NCI-H128 (cell line): Measurements from ENCODE around the gene PAK1.

Source experiments
- DNase-seq: peaks from one replicate; lab custom pipeline; 2025; ENCODE audit not compliant: unreplicated experiment; lab: John Stamatoyannopoulos, UW

The PAK1 gene

DNA sequence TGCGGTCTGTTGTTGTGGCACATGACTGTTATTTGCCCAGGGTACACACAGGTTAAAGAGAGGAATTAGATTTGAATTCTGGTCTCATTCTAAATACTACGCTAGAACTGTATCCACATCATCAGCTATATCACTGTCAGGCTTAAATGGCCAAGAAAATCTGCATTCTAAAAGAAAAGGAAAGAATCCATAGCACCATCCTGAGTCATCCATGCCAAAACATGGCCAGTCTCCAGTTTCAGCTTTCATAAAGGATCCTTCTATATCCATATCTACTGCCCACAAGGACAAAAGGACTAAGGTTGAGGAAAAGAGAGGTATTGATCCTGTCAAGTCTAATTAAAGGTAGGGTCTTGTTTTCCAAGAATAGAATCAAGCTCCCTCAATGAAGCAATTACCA lies 98.8 kb downstream of the PAK1 start:
- no peak for DNase-seq

DNA sequence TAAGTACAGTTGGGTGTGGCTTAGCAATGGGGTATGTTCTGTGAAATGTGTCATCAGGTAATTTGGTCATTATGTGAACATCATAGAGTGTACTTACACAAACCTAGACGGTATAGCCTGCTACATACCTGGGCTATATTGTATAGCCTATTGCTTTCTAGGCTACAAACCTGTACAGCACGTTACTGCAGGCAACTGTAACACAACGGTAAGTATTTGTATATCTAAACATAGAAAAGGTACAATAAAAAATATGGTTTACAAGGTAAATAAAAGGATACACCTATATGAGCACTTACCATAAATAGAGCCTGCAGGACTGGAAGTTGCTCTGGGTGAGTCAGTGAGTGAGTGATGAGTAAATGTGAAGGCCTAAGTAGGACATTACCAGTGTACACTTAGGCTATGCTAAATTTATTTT lies 99.3 kb downstream of the PAK1 start:
- no peak for DNase-seq

DNA sequence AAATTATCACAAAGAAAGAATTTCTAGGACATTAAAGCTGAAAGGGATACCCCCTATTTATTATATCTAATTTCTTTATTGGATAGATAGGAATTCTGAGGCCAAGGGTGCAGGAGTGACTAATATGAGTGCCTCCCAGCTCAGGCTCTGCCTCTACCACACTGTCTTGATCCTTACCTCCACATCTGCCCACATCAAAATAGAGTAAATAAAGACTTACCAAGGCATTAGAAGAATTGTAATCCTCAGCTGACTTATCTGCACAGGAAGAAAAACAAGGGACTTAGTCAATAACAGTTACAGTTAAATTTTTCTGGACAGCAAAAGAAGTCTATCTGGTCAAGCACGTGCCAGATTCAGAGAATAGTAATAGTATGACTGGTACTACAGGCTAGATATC lies 99.8 kb downstream of the PAK1 start:
- DNase-seq, result no peak

DNA sequence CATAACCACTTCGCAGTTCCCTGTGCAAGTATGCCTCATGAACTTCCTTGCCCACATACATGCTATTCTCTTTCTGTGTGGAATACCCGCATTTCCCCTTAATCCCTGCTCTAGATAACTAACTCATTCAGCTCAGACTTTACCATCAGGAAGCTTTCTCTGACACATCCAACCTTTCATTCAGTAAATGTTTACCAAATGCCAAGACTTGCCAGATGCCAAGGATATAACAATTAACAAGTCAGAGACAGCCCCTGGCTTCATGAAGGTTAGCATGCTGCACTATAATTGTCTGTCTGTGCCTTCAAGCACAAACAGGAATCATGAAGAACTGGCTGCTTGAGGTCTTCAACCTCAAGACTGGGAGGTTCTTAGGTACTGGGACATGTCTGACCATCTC lies 101.2 kb downstream of the PAK1 start:
- no peak for DNase-seq

DNA sequence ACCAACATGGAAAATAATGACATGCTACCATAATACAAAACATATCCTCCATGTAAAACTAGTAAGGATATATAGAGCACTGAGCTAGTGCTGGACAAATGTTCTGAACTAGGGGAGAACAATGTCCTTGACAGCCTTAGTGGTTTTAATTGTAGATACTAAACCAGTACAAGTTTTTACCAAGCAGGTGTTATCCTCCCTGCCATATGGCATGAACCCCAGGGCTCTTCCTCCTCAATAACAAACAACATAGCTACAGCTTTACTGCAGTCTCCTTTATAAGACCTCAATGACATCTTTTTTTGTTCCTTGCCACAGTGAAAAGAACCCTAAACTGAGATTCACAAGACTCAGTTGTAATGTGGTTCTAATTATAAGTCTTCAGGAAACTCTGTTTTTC lies 102.2 kb downstream of the PAK1 start:
- no peak for DNase-seq

DNA sequence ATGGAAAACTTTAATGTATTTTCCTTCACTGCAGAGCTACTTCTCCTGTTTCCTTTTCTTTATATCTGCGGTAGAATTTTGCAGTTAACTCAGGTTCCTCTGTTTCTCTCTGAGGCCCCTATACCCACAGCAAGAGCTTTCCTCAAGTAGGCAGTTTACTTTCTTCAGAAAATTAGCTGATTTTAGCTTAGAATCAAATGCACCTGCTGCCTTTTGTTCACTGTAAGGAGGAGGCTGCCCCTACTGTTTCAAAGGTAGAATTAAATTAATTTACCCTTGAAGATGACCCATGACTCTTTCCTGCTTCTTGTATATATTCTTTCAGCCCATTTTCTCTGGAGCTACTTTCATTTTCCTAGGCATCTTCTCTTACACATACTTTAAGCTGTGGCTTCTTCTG lies 103.7 kb downstream of the PAK1 start:
- DNase-seq, result no peak

DNA sequence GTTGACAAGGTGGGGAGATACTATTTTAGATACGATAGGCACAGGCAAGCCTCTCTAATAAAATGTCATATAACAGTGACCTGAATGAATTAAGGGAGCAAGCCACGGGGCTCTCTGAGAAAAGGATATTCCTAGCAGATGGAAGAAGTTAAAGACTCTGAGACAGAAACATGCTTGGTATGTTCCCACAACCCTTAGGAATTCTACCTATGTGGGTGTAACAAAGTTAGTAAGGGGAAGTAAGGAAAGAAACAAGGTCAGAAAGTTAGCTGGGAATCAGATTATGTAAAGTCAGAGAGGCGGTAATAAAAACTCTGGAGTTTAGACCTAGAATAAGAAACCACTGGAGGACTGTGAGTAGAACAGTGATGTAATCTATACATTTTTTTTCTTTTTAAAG lies 112.7 kb downstream of the PAK1 start:
- no peak for DNase-seq

DNA sequence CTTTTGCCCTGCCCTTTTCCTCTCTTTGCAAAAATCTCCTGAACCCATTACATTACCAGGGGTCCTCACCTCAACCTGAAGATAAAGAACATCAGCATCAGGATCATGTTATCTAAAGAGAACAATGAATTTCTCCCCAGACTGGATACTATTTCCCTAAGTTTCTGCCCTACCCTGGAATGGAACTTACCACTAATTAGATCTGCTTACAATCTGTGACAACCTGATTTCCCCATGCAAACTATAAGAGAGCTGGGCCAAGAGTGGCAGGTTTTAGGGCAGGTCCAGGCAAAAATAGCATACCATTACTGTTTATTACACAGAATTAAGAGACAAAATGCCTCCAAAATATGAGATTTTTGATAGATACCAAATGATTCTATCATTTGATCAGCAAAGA lies 114.4 kb downstream of the PAK1 start:
- DNase-seq, result no peak

DNA sequence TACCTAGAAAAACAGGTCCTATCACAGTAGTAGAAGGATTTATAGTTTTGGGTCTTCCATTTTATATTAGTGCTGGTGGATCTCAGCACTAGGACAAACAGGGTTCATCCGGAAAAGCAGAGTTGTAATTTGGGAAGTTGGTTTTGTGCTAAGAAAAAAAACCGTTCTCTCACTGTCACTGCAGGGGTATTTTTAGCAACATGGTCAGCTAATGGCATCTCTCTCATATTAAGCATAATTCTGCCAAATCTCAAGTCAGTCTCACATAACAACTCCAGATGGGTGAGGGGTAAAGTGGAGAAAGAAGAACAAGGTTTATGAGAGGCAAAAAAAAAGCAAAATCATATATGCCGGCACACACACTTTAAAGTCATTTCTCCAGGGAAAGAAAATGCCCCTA lies 120.8 kb downstream of the PAK1 start:
- DNase-seq, result no peak

DNA sequence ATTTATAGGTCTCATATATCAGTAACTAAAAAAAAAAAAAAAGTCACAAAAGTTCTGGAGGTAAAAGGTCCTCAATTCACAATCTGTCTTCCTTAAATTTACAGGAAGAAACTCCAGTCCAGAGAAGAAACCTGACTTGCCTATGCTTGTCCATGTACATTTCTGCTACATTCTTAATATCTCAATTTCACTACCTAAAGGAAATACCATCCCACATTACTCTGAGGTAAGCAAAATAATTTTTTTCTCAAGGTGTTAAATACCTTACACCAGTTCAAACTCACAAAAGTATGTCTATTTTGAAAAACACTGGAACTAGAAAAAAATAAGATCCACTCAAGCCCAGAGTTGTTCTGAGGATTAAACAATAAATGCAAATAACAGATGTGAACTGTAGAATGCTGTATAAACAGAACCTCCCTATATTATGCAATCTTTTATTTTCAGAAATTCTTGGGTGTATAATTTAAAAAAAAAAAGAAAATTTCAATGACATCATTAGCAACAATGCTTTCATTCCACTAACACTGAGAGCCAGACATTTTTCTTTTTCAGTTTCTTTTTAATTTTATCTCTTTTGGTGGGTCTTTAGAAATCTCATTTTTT lies 122.5 kb downstream of the PAK1 start:
- no peak for DNase-seq

DNA sequence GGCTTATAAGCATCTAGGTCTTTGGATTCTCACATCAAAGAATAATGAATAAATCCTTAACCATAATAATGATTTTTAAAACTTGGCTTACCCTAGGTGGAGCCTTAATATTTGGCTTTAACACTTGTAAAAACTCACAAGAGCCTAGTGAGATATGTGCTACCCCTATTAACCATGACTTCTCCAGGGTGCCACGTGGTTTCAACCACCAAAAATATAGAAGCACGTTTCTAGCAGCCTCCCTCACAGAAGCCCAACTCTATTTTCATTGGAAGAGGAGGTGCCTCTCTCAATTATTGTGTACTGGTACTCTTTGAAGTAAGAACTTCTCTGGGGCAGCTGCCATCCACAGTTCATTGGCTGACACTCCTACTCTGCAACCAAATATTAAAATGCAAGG lies 125.9 kb downstream of the PAK1 start:
- DNase-seq, result no peak

DNA sequence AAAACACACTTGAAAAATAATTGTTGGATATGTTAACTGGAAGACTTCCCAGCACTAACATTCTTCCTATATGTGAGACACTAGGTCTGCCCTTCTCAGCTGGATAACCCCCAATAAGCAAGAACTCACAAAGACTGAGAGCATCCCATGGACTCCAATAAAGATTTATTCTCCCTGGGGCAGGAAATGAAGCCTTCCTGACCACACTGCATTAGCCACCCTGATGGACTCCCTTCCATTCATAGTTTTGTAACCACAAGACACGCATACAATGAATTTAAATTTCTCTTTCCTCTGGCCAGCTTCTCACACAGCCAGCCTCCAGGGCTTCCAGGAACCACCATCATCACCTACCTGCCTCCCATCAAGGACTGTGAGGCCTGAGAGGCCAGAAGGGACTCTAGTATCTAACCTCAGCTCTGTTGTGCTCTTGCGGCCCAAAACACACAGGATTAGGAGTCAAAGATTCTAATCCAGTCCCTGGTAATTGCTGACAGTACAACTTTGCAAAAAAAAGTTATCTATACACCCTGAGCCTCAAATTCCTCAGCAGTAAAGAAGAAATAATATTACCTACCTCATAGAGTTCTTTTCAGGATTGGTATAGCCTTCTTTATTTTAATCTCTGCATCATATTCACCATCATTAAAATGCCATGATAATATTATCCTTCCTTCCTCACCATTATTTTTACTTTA lies 126.8 kb downstream of the PAK1 start:
- DNase-seq, result no peak

DNA sequence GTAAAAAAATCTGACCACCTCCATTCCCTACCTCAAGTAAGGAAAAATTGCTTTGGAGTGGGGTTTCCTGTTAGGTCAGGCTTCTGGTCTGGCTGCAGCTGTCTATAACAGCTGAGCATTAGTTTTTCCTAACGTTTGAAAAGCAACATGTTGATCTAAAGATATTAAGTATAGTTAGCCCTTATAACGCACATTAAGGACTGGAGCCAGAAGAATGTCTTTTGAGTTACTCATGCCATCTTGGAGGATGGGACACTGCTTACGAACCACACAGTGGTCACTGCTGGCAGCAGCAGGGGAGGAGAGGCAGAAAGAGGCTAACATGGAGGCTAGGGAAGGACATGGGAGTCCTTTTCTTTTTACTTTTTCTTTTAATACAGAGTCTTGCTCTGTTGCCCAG lies 128.3 kb downstream of the PAK1 start:
- no peak for DNase-seq

DNA sequence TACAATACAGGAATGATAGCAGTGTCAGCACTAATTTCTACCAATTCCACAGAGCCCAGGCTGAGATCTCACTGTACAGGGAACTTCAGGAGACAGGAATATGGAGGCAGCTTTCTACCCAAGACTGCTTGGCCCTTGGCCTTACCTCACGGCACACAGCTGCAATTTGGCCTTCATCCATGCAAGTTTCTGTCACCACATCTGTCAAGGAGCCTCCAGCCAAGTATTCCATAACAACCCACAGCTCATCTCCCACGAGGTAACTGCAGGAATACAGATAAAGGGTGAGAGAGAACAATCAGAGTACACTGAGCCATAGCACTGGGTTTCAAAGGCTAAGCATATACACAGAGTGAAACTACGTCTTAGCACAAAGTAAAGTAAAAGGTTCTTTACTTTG lies 133.4 kb downstream of the PAK1 start:
- no peak for DNase-seq

DNA sequence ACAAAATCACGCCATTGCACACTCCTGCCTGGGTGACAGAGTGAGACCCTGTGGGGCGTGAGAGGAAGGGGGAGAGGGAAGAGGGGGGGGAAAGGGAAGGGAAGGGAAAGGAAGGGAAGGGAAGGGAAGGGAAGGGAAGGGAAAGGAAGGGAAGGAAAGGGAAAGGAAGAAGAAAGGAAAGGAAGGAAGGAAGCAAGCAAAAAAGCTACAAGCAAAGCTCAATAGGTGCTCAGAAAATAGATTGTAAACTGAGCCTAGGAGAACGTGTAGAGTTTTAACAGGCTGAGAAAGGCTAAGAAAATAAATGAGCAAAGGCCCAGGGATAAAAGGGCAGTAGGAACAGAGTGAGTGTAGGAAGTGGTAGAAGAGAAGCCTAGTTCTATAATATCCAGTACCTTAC lies 141.6 kb downstream of the PAK1 start:
- no peak for DNase-seq

DNA sequence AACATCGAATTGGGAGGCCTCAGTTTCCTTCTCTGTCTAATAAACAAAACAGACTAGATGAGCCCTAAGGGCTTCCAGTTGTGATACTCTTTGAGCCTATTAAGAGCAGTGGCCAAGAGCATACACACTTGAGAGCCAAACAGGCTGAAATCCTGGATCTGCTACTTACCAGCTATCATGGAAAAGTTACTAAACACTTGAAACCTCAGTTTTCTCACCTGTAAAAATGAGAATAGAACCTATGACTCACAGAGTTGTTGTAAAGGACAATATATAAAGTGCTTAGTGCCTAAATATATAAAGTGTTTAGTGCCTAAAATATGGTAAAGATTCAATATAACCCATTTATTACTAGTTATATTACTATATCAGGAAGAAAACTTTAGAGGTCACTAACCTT lies 148.7 kb downstream of the PAK1 start:
- DNase-seq, result no peak

DNA sequence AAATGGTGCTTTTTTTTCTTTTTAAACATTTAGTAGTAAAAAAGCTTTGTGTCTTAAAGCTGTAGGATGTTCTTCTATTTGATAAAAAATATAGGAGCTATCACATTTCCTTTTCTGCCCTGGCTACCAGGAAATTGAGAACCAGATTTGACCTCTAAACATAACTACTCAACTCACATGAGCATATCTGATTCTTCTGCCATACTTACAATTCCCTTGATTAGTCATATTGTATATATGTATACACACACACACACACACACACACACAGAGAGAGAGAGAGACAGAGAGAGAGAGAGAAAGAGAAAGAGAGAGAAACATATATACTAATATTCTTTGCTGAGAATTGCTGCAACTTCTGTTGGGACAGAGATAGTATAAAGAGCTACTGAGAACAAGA lies 149.4 kb downstream of the PAK1 start:
- no peak for DNase-seq

DNA sequence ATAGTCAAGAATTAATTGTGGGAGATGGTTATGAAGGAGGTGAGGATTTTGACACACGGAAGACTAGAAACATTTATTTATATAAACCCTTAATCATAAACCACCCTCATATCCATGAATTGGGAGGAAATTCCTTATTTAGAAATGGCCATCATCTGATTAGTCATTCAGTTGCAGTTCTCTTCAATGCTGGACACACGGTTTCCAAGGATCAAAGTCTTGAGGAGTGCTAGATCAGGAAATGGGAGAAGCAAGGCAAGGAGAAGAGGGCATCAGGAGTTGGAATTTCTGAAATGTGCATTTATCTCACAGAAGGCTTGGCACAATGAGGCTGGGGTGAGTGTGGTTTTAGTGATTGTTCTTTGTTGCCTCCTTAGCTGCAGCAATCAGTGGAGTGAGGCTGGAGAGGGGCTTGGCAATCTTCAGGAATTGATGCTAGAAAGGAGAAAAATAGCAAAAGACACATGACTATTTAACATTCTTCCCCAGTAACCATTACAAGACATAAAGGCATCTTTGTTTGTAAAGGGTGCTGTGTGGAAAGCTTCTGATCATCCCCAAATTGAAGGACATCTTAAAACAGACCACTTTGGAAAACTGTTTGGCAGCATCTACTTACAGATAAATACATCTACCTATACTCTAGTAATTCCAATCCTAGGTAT lies 150.8 kb downstream of the PAK1 start:
- DNase-seq, result no peak

DNA sequence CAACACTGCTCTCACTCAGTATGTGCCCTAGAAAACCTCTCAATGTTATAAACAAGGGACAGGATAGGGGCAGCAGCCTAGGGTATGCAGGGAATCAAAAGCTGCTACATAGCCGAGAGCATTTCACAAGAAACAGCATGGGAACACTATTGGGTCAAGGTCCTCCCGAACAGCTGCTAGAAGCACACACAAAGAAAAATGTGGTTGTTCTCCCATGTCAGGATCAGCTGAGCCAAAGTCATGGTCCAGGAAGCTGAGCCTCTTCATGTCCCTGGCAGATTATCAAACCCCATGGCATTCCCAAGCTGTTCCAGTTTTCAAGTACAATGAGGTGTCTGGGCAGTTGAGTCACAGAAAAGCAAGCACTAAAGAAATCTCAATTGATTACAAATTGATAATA lies 151.4 kb downstream of the PAK1 start:
- DNase-seq, result no peak

DNA sequence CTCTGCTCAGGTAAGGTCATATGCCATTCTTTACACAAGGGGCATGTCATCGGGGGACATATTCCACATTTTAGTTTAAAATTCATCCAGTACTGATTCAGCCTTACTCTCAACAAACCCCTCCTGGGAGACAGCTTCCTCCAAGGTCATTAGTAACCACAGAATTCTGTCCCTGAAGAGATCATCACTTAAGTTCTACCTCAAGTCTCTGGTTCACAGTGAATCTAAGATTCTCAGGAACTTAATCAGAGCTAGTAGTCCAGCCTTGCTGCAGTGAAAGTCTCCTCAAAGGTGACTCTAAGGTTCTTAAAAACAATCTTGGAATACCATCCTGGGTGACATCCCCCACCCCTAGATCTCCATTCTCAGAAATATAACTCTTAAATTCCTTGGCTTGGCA lies 153.5 kb downstream of the PAK1 start:
- no peak for DNase-seq

DNA sequence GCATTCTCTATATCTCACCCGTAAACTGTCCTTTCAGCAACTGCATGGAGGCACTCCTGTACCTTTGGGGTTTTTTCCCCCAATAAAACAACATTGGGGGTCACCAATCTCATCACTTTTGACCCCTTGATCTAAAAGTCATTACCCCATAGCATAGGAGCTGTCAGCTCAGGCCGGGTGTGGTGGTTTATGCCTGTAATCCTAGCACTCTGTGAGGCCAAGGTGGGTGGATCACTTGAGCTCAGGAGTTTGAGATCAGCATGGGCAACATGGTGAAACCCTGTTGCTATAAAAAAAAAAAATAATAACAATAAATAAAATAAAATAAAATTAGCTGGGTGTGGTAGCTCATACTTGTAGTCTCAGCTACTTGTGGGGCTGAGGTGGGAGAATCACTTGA lies 155.3 kb downstream of the PAK1 start:
- no peak for DNase-seq

DNA sequence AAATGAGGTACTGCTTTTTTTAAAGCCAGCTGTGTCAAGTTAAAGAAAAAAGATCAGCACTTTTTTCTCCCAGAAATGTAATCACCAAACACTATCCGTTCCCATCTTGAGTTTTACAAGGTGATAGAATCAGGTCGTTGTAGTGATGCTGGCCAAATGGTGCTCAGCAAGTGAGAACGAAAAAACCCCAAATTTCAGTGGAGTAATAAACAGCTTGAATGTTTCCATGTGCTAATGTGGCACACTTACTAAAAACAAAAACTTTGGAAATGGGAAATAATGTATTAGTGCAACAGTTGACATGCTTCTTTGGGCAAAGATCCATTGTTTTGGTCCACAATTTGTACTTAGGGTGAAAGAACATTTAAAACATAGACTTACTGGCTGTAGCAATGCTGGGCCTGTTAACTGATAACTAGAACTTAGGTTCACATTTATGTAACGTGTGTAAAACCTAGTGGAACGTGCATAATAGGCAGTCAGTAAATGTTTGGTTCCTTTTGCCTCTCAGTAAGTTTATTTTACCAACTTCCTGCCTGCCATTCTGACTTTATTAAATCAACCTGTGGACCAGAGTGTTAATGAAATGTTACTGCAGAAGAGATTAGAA lies 157.1 kb downstream of the PAK1 start:
- no peak for DNase-seq
